ENCODE data around the gene HNF1B. TPM values are rescaled to one million over a fixed set of nuclear protein-coding genes. Genes with fewer than 3 reads are reported as not detected.
A peak's percentile ranks its signal among the peaks of the same experiment; 100 is the strongest.

The HNF1B gene
- total RNA-seq, 1 experiment from 2014 or later = not detected

DNA sequence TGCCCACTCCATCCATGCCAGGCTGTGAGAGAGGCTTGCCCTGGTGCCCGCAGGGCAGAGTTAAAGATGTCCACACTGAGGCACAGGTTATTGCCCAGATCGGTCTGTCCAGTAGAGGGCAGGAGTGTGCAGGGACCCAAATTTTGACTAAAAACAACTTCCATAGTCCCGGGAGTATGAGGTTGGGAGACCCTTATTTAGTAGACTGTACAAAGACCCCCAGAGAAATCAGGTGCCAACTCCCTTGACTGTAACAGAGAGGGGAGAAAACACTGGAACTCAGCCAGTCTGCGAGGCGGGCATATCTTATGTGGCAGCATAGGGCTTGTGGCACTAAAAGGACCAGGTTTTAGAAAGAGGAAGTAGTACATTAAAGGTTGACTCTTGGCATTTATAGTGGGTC lies 43.4 kb downstream of the HNF1B start:
- intact Hi-C loops (cut with micrococcal nuclease) = no loop called here
- Mint-ChIP-seq H3K27ac (ENCODE audit: low read depth, unreplicated experiment) (no peak overlapping the region), H3K4me1 (ENCODE audit: insufficient read depth, unreplicated experiment) (peaks cover 20% of the 10 kb centered on the region), H3K27me3 (ENCODE audit: insufficient read depth, unreplicated experiment) (no peaks in the 10 kb centered on the region), H3K4me3 (ENCODE audit: unreplicated experiment) (no peak overlapping the region), H3K9me3 (ENCODE audit: unreplicated experiment) (no peaks in the 10 kb centered on the region), H3K36me3 (ENCODE audit: insufficient read depth, unreplicated experiment) (no peaks in the 10 kb centered on the region)
- ChIA-PET CTCF (interaction anchor here (0.7 to 3.8 kb wide), 3 partner anchors 69 to 109 kb away, joined by 3 to 18 read pairs (median 5); no protein-coding TSS in a partner anchor), POLR2A (no interaction called here)
- TF ChIP-seq, protein P1, sequence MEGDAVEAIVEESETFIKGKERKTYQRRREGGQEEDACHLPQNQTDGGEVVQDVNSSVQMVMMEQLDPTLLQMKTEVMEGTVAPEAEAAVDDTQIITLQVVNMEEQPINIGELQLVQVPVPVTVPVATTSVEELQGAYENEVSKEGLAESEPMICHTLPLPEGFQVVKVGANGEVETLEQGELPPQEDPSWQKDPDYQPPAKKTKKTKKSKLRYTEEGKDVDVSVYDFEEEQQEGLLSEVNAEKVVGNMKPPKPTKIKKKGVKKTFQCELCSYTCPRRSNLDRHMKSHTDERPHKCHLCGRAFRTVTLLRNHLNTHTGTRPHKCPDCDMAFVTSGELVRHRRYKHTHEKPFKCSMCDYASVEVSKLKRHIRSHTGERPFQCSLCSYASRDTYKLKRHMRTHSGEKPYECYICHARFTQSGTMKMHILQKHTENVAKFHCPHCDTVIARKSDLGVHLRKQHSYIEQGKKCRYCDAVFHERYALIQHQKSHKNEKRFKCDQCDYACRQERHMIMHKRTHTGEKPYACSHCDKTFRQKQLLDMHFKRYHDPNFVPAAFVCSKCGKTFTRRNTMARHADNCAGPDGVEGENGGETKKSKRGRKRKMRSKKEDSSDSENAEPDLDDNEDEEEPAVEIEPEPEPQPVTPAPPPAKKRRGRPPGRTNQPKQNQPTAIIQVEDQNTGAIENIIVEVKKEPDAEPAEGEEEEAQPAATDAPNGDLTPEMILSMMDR (IDR thresholded peaks at IDR 0.05; ENCODE audit: unreplicated experiment) = peak; percentile 52
- peak; percentile 60 for DNase-seq (ENCODE audit: unreplicated experiment)
- BruUV-seq (replicated peaks) = no TSS peak

DNA sequence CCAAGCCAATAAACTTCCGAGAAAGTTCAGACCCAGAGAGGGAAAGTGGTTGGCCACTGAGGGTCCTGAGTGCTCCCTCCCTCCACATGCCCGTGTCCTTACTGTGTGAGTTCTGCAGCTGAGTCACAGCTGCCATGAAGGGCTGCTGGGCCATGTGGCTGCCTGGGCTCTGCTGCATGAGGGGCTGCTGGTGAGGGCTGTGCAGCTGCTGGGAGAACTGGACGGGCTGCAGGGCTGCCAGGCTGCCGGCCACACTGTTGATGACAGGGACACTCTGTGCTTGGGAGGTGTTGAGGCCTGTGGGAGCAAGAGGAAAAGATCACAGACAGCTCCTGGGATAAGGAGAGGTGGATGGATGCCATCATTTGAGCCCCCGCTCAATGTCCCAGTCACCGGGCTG lies 44.0 kb downstream of the HNF1B start:
- DNase-seq (ENCODE audit: unreplicated experiment) = no peak
- Mint-ChIP-seq H3K27ac (ENCODE audit: low read depth, unreplicated experiment) (no peak overlapping the region), H3K9me3 (ENCODE audit: unreplicated experiment) (no peaks in the 10 kb centered on the region), H3K4me3 (ENCODE audit: unreplicated experiment) (no peak overlapping the region), H3K27me3 (ENCODE audit: insufficient read depth, unreplicated experiment) (no peaks in the 10 kb centered on the region), H3K36me3 (ENCODE audit: insufficient read depth, unreplicated experiment) (no peaks in the 10 kb centered on the region), H3K4me1 (ENCODE audit: insufficient read depth, unreplicated experiment) (peaks cover 20% of the 10 kb centered on the region)
- intact Hi-C loops (cut with micrococcal nuclease) = no loop called here
- ChIA-PET CTCF (interaction anchor here (0.7 to 3.8 kb wide), 5 partner anchors 29 to 110 kb away, joined by 3 to 18 read pairs (median 3); no protein-coding TSS in a partner anchor), POLR2A (no interaction called here)
- BruUV-seq (replicated peaks) = no TSS peak
- TF ChIP-seq, protein P1 (IDR thresholded peaks at IDR 0.05; ENCODE audit: unreplicated experiment) = no peak

GRCh38 chr17:37699285-37699973 lies 45.4 kb downstream of the HNF1B start:
- no peak overlapping the region for H3K4me3 Mint-ChIP-seq (ENCODE audit: unreplicated experiment)
- no peaks in the 10 kb centered on the region for H3K9me3 Mint-ChIP-seq (ENCODE audit: unreplicated experiment)
- CTCF ChIA-PET = interaction anchor here (0.9 kb wide), 1 partner anchor 71 kb away, joined by 3 read pairs; no protein-coding TSS in a partner anchor
- no TSS peak for BruUV-seq (replicated peaks)
- POLR2A ChIA-PET = no interaction called here
- no peak for DNase-seq (ENCODE audit: unreplicated experiment)
- no peaks in the 10 kb centered on the region for H3K36me3 Mint-ChIP-seq (ENCODE audit: insufficient read depth, unreplicated experiment)
- no peak overlapping the region for H3K27ac Mint-ChIP-seq (ENCODE audit: low read depth, unreplicated experiment)
- intact Hi-C loops (cut with micrococcal nuclease) = no loop called here
- TF ChIP-seq, protein P1 (IDR thresholded peaks at IDR 0.05; ENCODE audit: unreplicated experiment) = no peak
- no peaks in the 10 kb centered on the region for H3K27me3 Mint-ChIP-seq (ENCODE audit: insufficient read depth, unreplicated experiment)
- peaks cover 20% of the 10 kb centered on the region for H3K4me1 Mint-ChIP-seq (ENCODE audit: insufficient read depth, unreplicated experiment)

GRCh38 chr17:37698911-37699255 lies 46.0 kb downstream of the HNF1B start:
- intact Hi-C loops (cut with micrococcal nuclease) = no loop called here
- Mint-ChIP-seq H3K27ac (ENCODE audit: low read depth, unreplicated experiment) (no peak overlapping the region), H3K4me1 (ENCODE audit: insufficient read depth, unreplicated experiment) (peaks cover 20% of the 10 kb centered on the region), H3K9me3 (ENCODE audit: unreplicated experiment) (no peaks in the 10 kb centered on the region), H3K4me3 (ENCODE audit: unreplicated experiment) (no peak overlapping the region), H3K36me3 (ENCODE audit: insufficient read depth, unreplicated experiment) (no peaks in the 10 kb centered on the region), H3K27me3 (ENCODE audit: insufficient read depth, unreplicated experiment) (no peaks in the 10 kb centered on the region)
- TF ChIP-seq, protein P1 (IDR thresholded peaks at IDR 0.05; ENCODE audit: unreplicated experiment) = no peak
- ChIA-PET POLR2A (no interaction called here), CTCF (no interaction called here)
- no TSS peak for BruUV-seq (replicated peaks)
- no peak for DNase-seq (ENCODE audit: unreplicated experiment)

Measured in MCF 10A (cell line).